T-helper 1 cell treated with Interleukin-12 subunit alpha and Interleukin-12 subunit beta and Interleukin-4 antibody, amounts not matched to agents 30 ng/mL and 1 ng/mL, for 36 hours (primary cell): ENCODE measurements around the gene VAMP3. TPM values are rescaled to one million over a fixed set of nuclear protein-coding genes. Genes with fewer than 3 reads are reported as not detected.
"Not testable (repeated sequence)": the region's sequence is repeated elsewhere in the genome, so short reads cannot be mapped to it uniquely, and the experiment has no call there.

Experiments used
- intact Hi-C: fragments of 100-400 bp; cut with micrococcal nuclease; formaldehyde crosslinking; loops from one replicate; pipeline ENCODE4 v1.15.1; 2024
- total RNA-seq: library from RNA; stranded (reverse); gene quantifications from 2 replicates; pipeline ENCODE4 v1.2.3, GENCODE V29; 2022

VAMP3 gene
- total RNA-seq, 1 donor from 2014 or later: 37.1 TPM

GRCh38 chr1:7767176-7767575, 3.9 kb upstream of the VAMP3 start:
- intact Hi-C loops: no loop called here

DNA sequence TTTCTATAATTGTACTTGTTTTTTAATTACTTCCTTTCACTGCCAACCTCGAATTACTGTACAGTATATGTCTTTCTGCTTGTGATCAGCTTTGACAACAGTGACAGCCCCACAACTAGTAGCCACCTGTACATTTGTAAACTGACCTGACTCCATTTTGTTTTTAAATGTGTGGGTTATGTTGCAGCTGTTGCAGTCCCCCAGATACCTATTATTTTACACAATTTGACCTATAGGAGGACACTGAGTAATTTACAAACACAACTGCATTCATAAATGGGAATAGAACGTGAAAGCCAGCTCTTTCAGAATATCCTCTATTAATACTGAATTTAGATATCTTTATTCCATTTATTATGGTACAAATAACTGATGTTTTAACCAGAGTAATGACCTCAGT, 2.5 kb upstream of the VAMP3 start:
- intact Hi-C loops: no loop called here

- intact Hi-C loops: loop anchor here (5.0 kb wide), 1 partner anchor 1158 kb away; the partner anchor contains the start of gene PHF13
Observed at GRCh38 chr1:7769673-7770412, 1.3 kb upstream of the VAMP3 start.

GRCh38 chr1:7770669-7770996, 463 bp upstream of the VAMP3 start:
- intact Hi-C loops: loop anchor here (5.0 kb wide), 1 partner anchor 1158 kb away; the partner anchor contains the start of gene PHF13

DNA sequence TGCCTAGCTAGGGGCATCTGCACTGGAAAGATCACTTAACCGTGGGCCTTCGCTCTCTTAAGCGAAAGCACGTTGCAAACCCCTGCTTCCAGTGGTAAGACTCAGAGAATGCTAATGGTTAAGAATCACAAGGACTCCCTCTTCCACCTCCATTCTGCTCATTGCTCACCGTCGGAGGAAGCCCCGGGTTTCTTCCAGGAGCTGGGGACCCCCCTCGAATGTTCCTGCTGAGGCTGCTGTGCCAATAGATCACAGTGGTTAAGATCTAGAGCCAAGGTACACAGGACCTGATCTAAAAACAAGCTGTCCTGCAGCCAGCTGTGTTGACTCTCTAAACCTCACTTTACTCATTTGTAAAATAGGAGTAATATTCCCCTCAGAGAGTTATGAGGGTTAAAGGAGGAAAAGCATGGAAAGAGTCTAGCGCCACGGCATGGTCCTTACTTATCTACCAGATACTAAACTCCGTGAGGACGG, 765 bp downstream of the VAMP3 start:
- intact Hi-C loops: loop anchor here (1.0 to 5.0 kb wide), 2 partner anchors 11 to 1160 kb away; partner anchors contain the start of gene PHF13

- intact Hi-C loops: no loop called here
Observed at GRCh38 chr1:7777591-7777990, 6.5 kb downstream of the VAMP3 start.

DNA sequence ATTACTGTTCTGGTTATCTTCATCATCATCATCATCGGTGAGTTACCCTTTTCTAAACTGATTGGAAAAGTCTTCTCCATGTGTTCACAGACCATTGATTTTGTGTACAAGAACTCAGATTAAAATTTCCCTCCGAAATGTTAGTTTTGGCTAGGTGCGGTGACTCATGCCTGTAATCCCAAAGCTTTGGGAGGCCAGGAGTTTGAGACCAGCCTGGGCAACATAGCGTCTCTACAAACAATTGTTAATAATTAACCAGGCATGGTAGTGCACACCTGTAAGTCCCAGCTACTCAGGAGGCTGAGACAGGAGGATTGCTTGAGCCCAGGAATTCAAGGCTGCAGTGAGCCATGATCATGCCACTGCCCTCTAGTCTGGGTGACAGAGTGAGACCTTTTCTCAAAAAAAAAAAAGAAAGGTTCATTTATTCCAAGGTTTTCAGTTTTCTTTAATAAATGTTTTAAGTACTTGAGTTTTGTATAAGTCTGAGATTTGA, 7.1 kb downstream of the VAMP3 start:
- intact Hi-C loops: no loop called here

GRCh38 chr1:7780976-7781375, 9.9 kb downstream of the VAMP3 start:
- intact Hi-C loops: loop anchor here (10.0 kb wide), 1 partner anchor 1786 kb away; the partner anchor contains the start of gene NPHP4

DNA sequence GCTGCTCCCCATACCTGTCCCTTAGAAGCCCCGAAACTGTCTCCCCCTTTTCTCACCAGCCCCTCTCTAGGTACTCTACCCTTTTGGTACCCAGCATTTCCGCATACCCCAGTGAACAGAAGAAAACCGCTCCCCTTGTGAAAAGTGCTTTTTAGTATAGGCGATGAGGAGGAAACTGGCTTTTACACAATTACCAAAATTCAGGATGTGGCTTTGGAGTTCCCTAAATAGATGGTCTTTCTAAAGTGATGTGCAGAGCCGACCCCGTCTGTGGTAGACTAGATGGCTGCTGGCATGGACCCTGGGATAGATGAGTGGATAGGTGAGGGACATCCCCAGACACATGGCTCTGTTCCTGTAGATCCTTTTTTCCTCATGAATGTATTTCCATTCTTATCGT, 10.4 kb downstream of the VAMP3 start:
- intact Hi-C loops: loop anchor here (10.0 kb wide), 1 partner anchor 1787 kb away; the partner anchor contains the start of gene NPHP4

DNA sequence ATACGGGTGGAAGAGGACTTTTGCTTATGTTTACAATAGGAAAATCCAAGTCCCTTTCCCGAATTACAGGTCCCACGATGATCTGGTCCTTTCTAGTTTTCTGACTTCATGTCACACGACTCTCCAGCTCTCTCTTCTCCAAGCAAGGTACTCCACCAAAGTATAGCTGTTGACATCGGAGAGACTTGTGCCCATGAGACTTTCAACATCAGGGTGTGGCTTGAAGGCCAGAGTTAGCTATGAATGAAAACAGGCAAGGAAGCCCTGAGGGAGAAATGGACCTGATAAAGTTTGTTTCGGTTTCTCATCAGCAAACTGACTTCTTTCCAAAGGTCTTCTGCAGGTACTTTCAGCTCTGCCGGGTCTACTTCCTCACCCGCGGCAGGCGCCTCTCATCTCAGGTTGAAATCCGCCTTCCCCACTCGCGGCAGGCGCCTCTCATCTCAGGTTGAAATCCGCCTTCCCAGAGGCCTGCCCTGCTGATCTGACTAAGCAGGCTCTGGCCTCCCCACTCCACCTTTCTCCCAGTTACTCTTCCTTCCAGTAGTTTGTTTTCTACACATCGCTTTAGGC, 10.9 kb downstream of the VAMP3 start:
- intact Hi-C loops: loop anchor here (2.0 to 10.0 kb wide), 2 partner anchors 997 to 1787 kb away; partner anchors contain the start of genes CAMTA1 and NPHP4

DNA sequence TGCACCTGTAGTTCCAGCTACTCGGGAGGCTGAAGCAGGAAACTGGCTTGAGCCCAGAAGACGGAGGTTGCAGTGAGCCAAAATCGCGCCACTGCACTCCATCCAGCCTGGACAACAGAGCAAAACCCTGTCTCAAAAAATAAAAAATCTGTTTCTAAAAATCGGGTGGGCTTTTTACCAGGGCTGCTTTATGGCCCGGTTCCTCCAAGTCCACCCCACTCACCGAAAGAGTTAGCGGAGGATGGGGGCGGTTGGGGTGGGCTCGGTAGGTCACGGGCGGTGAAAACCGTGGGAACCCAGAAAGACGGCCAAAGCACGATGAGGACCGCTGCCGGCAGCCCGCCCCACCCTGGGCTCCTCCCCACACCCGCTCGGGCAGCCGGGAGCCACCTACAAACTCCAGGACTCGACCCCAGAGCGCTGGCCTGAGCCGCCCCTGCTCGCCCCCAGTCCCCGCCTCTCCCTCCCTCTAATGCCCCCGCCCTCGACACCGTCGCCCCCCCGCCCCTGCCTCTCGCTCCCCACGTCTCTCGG, 12.1 kb downstream of the VAMP3 start:
- intact Hi-C loops: loop anchor here (1.0 to 10.0 kb wide), 5 partner anchors 12 to 1788 kb away; partner anchors contain the start of genes CAMTA1, NPHP4 and VAMP3

DNA sequence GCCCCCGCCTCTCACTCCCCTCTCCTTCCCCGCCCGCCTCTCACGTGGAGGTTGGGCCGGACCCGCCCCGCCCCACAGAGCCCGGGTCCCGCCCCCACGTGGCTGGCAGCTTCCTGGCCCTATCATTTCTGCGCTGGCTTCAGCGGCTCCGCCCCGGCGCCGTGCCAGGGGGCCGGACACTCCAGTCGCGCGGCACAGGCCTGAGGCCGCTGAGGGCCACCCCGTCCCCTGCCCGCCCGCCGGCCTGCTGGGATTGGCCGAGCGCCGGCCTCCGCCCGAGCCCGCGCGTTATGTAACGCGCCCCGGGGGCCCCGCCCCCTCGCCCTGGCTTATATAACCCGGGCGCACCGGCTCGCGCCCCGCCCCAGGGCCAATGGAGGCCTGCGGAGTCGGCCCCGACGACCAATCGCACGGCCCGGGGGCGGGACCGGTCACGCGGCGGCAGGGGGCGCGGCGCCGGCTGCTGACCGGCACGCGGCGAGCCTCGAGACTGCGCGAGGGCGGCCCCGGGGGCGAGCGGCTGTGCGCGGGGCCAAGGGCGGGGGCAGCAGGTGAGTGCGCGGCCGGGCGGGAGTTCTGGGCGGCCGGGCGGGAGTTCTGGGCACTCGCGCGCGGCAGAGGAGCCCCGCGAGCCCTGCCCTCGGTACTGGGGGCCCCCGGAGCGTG, 12.9 kb downstream of the VAMP3 start, which contains the start of gene PER3:
Gene PER3, plus strand, starts transcription at position 466 of the 666 bp plus-strand sequence. CDS start 587 bp downstream, outside the sequence.
- intact Hi-C loops: loop anchor here (1.0 to 10.0 kb wide), 6 partner anchors 13 to 1789 kb away; partner anchors contain the start of genes CAMTA1, NPHP4, PARK7 and VAMP3

GRCh38 chr1:7784492-7785071, 13.5 kb downstream of the VAMP3 start:
- intact Hi-C loops: loop anchor here (1.0 to 10.0 kb wide), 2 partner anchors 177 to 1790 kb away; partner anchors contain the start of genes NPHP4 and PARK7

GRCh38 chr1:7785108-7785507, 14.0 kb downstream of the VAMP3 start:
- intact Hi-C loops: loop anchor here (10.0 kb wide), 1 partner anchor 1790 kb away; the partner anchor contains the start of gene NPHP4

DNA sequence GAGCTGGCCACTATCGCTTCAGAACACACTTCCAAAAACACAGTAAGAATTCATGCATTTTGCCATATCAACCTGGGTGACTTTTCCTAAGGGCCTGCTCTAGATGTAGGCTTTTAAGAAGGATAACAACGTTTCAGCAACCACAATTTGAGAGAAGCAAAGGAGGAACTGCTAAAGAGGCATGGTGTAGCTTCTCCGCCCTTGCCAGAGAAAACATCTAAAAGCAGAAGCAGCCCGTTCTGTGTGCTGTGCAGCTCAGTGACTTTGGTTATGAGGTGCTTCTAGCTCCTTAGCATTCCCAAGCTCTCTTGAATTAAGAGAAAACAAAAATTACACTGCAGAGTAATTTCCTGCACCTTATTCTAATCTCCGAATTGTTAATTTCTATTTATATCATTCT, 15.7 kb downstream of the VAMP3 start:
- intact Hi-C loops: loop anchor here (10.0 kb wide), 1 partner anchor 1792 kb away; the partner anchor contains the start of gene NPHP4

DNA sequence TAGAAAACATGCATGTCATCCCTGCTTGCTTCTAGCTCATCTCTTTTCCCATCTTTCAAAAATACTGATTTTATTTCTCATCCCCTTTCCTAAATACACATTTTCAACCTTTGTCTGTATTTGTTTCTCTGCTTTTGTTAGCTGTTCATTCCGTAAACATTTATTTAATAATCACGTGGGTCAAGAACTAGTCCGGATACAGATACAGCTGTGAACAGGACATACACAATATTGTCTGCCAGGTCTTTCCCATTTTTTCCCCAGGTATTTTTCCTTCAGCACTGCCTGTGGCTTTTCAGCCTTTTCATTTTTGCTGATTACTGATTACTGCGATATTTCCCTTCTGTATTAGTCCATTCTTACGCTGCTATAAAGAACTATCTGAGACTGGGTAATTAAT, 18.7 kb downstream of the VAMP3 start:
- intact Hi-C loops: loop anchor here (10.0 kb wide), 1 partner anchor 1795 kb away; the partner anchor contains the start of gene NPHP4

GRCh38 chr1:7791027-7791426, 19.9 kb downstream of the VAMP3 start:
- intact Hi-C loops: not testable (repeated sequence)

GRCh38 chr1:7795406-7795805, 24.3 kb downstream of the VAMP3 start:
- intact Hi-C loops: no loop called here

DNA sequence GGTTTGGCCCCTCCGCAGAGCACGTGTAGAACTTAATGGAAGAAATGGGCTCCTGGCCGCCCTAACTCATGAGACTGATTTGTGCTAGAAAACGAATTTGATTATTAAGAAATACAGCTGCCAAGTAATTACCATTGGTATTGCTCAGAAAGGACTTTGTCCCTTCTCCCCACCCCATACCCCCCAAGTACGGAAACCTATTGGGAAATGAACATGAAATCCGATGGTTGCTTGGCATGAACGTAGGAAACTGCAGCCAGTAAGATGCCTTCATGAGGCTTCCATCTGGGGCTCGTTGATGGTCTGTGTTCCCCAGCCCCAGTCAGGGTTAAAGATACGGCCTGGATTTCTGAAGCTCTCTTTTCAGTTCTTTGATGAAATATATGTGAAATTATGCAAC, 34.4 kb downstream of the VAMP3 start:
- intact Hi-C loops: no loop called here

- intact Hi-C loops: loop anchor here (1.0 kb wide), 1 partner anchor 94 kb away; no protein-coding TSS in a partner anchor
Observed at GRCh38 chr1:7808253-7808844, 37.3 kb downstream of the VAMP3 start.
